ENCODE results near the gene MEGF6. TPM values are rescaled to one million over a fixed set of nuclear protein-coding genes. Genes with fewer than 3 reads are reported as not detected.

The MEGF6 gene
- total and polyA plus RNA-seq, 11 donors = 1.9 to 16.2 (median 5.1) TPM

GRCh38 chr1:3618881-3619671, 7.8 kb upstream of the MEGF6 start:
- no peaks in the 10 kb centered on the region for H3K9me3 ChIP-seq
- intact Hi-C loops (cut with DNase I) = loop anchor here (1.0 to 5.0 kb wide), 8 partner anchors 52 to 167 kb away; partner anchors contain the start of gene ARHGEF16 (in 3 of the 10)
- WGBS, 4 donors = 20 to 24% (median 21%) methylated on average over 20 to 21 of the region's 21 CpGs
- ATAC-seq (peak in 3 of 4 donors; percentile 75 to 81 (median 75)), DNase-seq (peak in 4 of 5 donors; percentile 65 to 74 (median 67))
- H3K27ac ChIP-seq = no peak overlapping the region
- peaks cover 0 to 3% (median 0%) of the 10 kb centered on the region in 9 donors for H3K27me3 ChIP-seq
- no peak for TF ChIP-seq POLR2A (IDR thresholded peaks at IDR 0.05)
- TF ChIP-seq CTCF (IDR thresholded peaks at IDR 0.05) = peak; percentile 78 to 91 (median 84)
- no peak overlapping the region for H3K4me3 ChIP-seq
- H3K4me1 ChIP-seq = peaks cover 0 to 30% (median 20%) of the 10 kb centered on the region in 12 donors
- H3K36me3 ChIP-seq = no peaks in the 10 kb centered on the region

GRCh38 chr1:3618531-3618880, 7.2 kb upstream of the MEGF6 start:
- Histone ChIP-seq H3K27ac (no peak overlapping the region), H3K4me1 (peaks cover 0 to 27% (median 14%) of the 10 kb centered on the region in 12 donors), H3K27me3 (peaks cover 0 to 3% (median 0%) of the 10 kb centered on the region in 9 donors), H3K36me3 (no peaks in the 10 kb centered on the region), H3K4me3 (no peak overlapping the region), H3K9me3 (no peaks in the 10 kb centered on the region)
- 80 to 84% (median 82%) methylated on average over 8 to 9 of the region's 9 CpGs for WGBS, 4 donors
- TF ChIP-seq POLR2A (IDR thresholded peaks at IDR 0.05) (no peak), CTCF (IDR thresholded peaks at IDR 0.05) (no peak)
- intact Hi-C loops (cut with DNase I) = loop anchor here in 7 of 10 donors (1.0 to 5.0 kb wide), 6 partner anchors 51 to 166 kb away; partner anchors contain the start of gene ARHGEF16 (in 3 of the 7)
- DNase-seq (no peak), ATAC-seq (no peak)

- Histone ChIP-seq H3K4me1 (peaks cover 0 to 20% (median 8%) of the 10 kb centered on the region in 12 donors), H3K9me3 (no peaks in the 10 kb centered on the region), H3K4me3 (no peak overlapping the region), H3K27ac (no peak overlapping the region), H3K36me3 (no peaks in the 10 kb centered on the region), H3K27me3 (peaks cover 0 to 7% (median 0%) of the 10 kb centered on the region in 9 donors)
- DNase-seq (no peak), ATAC-seq (peak in 1 of 4 donors; percentile 6)
- no peak for TF ChIP-seq CTCF (IDR thresholded peaks at IDR 0.05)
- TF ChIP-seq POLR2A (IDR thresholded peaks at IDR 0.05) = no peak
- WGBS, 4 donors = 83 to 89% (median 83%) methylated on average over 14 to 18 of the region's 18 CpGs
- intact Hi-C loops (cut with DNase I) = loop anchor here in 7 of 10 donors (1.0 to 5.0 kb wide), 6 partner anchors 51 to 166 kb away; partner anchors contain the start of gene ARHGEF16 (in 3 of the 7)
These were observed 6.6 kb upstream of the MEGF6 start for GRCh38 chr1:3617806-3618345.

- Histone ChIP-seq H3K9me3 (no peaks in the 10 kb centered on the region), H3K27me3 (peaks cover 0 to 13% (median 2%) of the 10 kb centered on the region in 9 donors), H3K36me3 (no peaks in the 10 kb centered on the region), H3K4me1 (peaks cover 0 to 14% (median 5%) of the 10 kb centered on the region in 12 donors), H3K4me3 (no peak overlapping the region), H3K27ac (no peak overlapping the region)
- WGBS, 4 donors = 69 to 73% (median 71%) methylated on average over 2 to 9 of the region's 9 CpGs
- ATAC-seq = no peak
- no peak for TF ChIP-seq POLR2A (IDR thresholded peaks at IDR 0.05)
- TF ChIP-seq CTCF (IDR thresholded peaks at IDR 0.05) = no peak
- intact Hi-C loops (cut with DNase I) = loop anchor here in 3 of 10 donors (5.0 kb wide), 1 partner anchor 165 kb away; the partner anchor contains the start of gene ARHGEF16 (in 3 of the 3)
- no peak for DNase-seq
These were observed 5.6 kb upstream of the MEGF6 start for GRCh38 chr1:3616861-3617260.

All from heart left ventricle (tissue), 16 donors.